HG03457 (cell line): Measurements from ENCODE around the gene GLB1L.
"Not testable (repeated sequence)": the region's sequence is repeated elsewhere in the genome, so short reads cannot be mapped to it uniquely, and the experiment has no call there.

Source experiments
- ATAC-seq: cut with Tn5 transposase; IDR thresholded peaks from one replicate; pipeline ENCODE4 v1.9.1; 2021; ENCODE audit warnings: moderate number of reproducible peaks; ENCODE audit not compliant: unreplicated experiment

GLB1L gene

GRCh38 chr2:219209236-219210195 lies 35.7 kb downstream of the GLB1L start:
- ATAC-seq: no peak

GRCh38 chr2:219207884-219208740 lies 37.1 kb downstream of the GLB1L start:
- ATAC-seq: no peak

GRCh38 chr2:219207134-219207883 lies 37.9 kb downstream of the GLB1L start:
- ATAC-seq: no peak

- peak; percentile 92 for ATAC-seq
Measured at GRCh38 chr2:219206328-219207133, 38.7 kb downstream of the GLB1L start, which contains the start of gene ZFAND2B. ZFAND2B (plus strand) TSS chr2:219206782; CDS start chr2:219206988, 206 bp downstream.

- ATAC-seq: peak; percentile 10
Measured at GRCh38 chr2:219205981-219206327, 39.3 kb downstream of the GLB1L start.

GRCh38 chr2:219205165-219205538 lies 40.1 kb downstream of the GLB1L start:
- ATAC-seq: no peak

- no peak for ATAC-seq
Measured at GRCh38 chr2:219204425-219205164, 40.6 kb downstream of the GLB1L start.

- not testable (repeated sequence) for ATAC-seq
Measured at GRCh38 chr2:219201331-219201730, 43.9 kb downstream of the GLB1L start.

GRCh38 chr2:219200502-219201326 lies 44.5 kb downstream of the GLB1L start:
- ATAC-seq: not testable (repeated sequence)

GRCh38 chr2:219199470-219200211 lies 45.6 kb downstream of the GLB1L start:
- ATAC-seq: no peak

- no peak for ATAC-seq
Measured at GRCh38 chr2:219198974-219199373, 46.3 kb downstream of the GLB1L start.

GRCh38 chr2:219197388-219197787 lies 47.9 kb downstream of the GLB1L start:
- ATAC-seq: no peak

GRCh38 chr2:219186754-219187456 lies 58.3 kb downstream of the GLB1L start:
- no peak for ATAC-seq
